Dedifferentiated amniotic fluid mesenchymal stem cell (primary cell): Measurements from ENCODE around the gene VAX1.

Source experiments
- DNase-seq: peaks from one replicate; pipeline ENCODE4 v3.0.0-alpha.2; 2016; ENCODE audit errors: extremely low spot score

The VAX1 gene

GRCh38 chr10:117164592-117165537 is 26.8 kb upstream of the VAX1 start:
- no peak for DNase-seq

GRCh38 chr10:117163954-117164548 is 26.0 kb upstream of the VAX1 start:
- DNase-seq, result no peak

GRCh38 chr10:117163061-117163953 is 25.2 kb upstream of the VAX1 start:
- no peak for DNase-seq

DNA sequence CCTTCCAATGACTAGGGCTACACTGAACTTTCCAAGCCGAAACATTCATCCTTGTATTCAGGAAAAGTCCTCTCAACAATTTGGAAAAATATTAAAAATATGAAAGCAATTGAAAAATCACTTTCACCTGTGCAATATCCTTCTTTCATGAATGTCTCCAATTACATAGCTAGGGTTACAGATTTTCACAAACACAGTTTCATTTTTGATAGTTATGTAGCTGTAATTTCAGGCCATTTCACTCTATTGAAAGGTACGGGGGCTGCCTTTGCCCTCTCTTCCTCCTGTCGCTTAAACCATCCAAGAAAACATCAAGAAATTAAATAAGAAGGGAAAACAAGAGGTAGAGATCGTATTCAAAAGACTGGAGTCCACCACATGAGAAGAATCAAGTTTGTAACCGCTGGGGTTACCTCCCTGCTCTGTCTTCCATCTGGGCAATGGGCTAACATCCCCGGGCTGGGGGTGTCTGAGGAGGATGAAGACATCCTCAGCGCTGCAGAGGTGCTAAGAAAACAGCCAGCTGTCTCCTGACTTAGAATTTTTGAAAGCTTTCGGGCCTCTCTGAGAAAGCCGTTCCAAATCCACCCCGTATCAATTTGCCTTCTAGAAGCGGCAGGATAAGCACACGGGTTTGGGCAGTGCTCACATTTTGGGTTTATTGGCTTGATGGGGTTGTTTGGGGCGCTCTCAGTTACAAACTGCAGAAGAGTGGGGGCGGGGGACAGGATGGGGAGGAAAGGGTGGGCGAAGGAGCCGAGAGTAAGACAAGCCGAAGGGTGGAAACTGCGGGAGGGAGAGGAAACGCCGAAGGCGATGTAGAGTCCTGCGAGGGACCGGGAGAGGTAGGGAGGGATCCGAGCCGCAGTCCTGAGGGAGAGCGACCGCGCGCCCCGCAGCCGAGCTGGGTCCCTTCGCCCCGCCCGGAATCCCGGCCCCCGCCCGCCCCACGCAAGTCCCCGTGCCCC is 24.3 kb upstream of the VAX1 start:
- DNase-seq, result no peak

- no peak for DNase-seq
Observed at GRCh38 chr10:117161386-117162033, 23.4 kb upstream of the VAX1 start.

DNA sequence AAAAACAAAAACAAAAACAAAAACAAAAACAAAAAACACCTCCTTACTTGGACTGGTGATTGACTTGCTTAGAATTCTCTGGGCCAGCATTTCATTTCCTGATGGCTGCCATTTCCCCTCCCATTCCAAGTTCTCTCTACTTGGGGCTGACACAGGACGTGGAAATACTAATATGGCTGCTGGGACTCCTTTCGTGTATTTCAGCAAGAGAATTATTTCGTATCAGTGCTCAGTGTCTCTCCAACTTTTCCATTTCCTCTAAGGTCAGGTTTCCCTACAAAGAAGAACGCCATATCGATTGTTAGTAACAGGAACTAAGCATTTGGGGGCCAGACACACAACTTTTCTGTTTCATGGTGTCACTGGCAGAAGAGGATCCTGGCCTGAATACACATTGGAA is 22.5 kb upstream of the VAX1 start:
- DNase-seq, result no peak

GRCh38 chr10:117159390-117159789 is 21.3 kb upstream of the VAX1 start:
- DNase-seq, result no peak

DNA sequence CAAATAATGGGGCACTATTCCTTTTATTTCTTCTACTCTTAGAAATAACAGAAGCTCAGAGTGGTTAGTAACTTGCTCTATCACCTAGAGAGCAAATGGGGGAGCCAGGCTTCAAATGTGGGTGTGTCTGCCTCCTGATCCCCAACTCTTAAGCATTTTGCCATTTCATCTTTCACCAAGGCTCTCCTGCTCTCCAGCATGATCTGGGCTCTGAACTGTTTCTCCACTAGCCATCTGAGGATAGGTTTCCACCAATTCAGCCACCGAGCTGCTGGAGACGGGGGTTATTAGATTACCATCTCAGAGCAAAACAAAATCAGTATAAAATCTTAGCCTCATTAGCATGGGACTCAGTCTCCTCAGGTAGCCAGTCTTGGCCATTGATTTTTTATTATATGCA is 20.2 kb upstream of the VAX1 start:
- DNase-seq, result no peak

DNA sequence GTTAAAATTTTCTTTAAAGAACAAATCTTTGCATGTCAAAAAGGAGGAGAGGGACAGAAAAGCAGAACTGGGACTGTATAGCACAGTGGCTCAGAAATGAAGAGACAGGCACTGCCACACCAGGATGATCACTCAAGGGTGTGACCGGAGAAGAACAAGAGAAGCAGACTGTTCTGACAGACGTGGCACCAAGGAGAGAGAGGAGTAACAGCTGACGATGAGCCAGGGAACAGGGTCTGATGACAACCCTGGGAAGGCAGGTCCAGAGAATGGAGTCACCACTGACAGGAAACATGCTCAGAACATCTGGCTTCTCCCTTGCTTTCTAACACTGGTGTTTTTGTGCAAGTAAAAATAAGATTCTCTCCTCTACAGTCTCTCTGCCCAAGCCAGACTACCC is 14.6 kb upstream of the VAX1 start:
- no peak for DNase-seq

- no peak for DNase-seq
Observed at GRCh38 chr10:117148284-117148683, 10.2 kb upstream of the VAX1 start.

DNA sequence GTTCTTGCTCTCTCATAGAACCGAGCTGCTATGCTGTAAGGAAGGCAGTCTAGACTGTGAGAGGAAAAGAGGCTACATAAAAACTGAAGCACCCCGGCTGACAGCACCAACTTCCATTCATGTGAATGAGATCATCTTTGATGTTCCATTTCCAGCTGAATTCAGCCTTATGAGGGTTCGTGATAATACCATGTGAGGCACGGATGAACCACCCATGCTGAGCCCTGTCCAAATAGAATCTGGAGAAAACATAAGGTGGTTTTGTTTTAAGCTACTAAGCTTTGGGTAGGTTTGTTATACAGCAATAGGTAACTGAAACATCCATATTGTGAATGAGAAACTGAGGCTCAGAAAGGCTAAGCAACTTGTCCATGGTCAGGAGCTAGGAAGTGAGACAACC is 6.9 kb upstream of the VAX1 start:
- no peak for DNase-seq

DNA sequence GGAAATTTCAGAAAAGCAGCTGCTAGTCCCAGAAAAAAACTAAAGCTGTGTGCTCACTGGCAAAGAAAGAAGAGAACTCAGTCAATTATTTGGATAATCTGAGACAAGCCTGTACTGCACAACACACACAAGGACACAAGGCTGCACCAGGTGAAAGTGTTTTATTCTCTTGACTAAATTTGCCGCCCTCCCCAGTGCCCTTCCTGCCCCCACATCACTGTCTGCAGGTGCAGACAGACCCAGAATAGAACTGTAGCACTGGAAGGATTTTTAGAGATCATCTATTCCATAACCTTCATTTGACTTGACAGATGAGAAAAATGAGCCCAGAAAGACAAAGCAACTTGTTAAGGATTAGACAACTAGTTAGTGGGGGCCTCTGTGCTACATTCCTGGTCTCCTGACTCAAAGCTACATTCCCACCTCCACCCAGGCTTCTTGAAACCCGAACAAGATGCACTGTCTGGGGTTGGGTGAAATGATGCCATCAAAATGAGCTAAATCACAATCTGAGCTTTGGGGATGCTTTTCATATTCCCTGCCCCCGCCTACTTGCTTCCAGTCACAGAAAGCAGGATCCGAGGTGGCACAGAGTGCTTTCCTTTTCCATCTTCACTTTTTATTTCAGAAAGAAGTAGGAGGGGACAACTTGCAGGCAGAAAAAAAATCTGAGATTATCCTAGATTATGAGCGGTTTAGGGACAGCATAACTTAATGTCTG is 5.2 kb upstream of the VAX1 start:
- DNase-seq, result no peak

GRCh38 chr10:117140525-117140902 is 2.4 kb upstream of the VAX1 start:
- no peak for DNase-seq

DNA sequence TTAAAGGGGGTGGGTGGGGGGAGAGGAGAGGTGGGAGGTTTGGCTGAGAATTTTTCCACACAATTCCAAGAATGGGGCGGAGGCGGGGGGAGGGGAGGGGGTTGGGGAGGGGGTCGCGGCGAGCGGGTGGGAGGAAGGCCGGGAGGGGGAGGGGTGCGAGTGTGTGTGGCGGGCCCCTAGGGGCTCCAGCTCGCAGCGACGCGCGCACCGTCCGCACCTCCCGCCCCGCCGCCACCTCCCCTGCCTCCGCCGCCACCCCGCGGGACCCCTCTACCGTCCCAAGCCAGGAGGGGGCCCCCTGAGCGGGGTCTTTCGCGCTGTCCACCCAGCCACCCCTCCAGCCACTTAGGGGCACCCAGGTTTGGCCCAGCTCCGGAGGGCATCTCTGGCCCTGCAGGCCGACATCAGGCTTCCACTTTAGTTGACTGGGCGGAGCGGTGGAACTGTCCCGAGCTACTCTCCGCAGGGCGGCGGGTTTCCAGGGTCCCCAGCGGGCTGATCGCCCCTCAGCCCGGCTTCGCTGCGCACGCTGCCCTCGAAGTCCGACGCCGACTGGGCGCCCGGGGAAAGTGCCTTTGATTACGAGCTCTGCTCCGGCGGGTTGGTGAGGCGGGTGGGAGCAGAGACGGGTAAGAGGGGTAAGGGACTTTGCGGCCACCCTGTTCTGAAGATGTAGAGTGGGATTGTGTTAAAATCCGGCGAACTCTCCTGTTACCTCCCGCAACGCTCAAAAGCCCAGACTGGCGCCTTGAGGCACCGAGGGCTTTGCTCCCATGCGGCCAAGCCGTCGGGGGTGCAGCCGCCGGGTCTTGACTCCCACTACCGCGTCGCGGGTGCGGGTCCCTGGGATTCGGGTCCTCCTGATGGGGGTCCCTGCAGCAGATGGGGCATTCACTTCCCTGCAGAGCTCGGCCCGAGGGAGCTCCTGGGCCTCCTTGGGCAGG is 1.8 kb upstream of the VAX1 start:
- no peak for DNase-seq

DNA sequence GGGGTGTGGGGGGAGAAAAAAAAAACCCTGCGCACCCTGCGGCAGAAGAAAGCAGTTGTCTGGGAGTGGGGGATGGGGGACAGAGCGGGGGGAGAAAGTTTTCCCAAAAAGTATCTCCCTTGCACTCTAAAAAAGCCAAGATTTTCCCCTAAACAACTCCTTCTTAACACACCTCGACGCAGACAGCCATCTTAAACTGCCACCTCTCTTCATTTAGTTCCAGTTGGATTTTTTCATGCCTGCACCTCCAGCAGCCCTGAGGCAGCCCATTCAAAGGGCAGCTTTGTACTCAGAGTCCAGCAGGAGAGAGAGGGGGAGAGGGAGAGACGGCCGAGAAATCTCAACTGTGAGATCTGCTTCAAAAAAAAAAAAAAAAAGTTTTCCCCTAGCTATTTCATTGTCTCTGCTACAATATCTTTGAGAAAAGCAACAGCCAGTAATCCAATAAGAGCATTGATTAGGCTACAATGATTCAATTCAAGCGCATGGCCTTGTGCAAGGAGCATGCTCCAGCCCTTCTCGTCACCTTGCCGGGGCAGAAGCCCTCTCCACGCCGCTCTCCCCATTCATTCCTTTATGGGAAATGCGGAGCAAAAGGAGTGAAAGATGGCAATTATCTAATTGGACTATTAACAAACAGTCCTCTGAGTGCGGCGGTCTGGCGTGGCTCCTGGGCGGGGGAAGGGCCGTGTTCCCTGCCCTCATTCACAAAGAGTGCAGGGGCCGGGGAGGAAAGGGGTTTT is 939 bp upstream of the VAX1 start:
- DNase-seq, result no peak

DNA sequence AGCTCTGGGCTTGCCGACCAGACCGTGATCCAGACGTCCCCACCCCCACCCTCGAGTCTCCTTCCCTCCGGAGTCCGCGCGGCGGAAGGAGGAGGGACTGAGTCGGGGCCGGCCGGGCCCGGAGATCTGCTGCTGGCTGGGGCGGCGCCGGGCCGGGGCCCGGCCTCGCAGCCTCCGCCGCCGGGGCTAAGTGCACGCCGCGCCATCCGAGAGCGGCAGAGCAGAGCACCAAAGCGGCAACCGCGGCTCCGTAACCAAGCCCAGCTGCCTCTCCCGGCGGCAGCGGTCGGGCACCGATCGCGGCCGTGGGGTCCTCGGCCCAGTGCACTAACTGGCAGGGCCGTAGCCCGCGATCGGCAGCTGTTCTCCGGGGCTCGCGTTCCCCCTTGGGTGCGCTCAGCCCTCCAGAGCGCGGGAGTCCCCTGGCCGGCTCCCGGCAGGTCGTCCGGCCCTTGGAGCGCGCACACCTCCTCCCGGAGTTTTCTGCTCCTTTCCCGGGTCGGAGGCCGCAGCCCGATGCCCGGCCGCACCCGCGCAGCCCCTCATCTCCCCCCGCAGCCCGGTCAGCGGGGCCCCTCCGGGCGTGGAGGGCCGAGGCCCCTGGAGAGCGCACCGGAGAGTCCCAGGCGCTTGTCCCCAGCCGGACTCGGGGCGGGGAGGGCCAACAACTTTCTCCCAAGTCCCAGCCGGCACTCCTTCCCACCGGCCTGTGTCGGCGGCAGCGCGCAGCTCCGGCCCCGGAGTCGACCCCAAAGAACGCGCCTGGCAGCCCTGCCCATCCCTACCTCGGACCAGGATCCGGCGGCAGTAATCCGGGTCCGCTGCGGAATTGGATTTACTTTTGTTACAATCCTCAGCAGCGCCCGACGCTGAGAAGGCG is 799 bp downstream of the VAX1 start:
- no peak for DNase-seq

- no peak for DNase-seq
Observed at GRCh38 chr10:117136391-117136975, 1.6 kb downstream of the VAX1 start.
